Stimulated activated CD8-positive, alpha-beta memory T cell treated with anti-CD3 and anti-CD28 coated beads, Interleukin-7, amount 100 ng/mL, for 48 hours (primary cell): ENCODE results near the gene TUBGCP3.
"Not testable (repeated sequence)": the region's sequence is repeated elsewhere in the genome, so short reads cannot be mapped to it uniquely, and the experiment has no call there.

ENCODE experiments used
- DNase-seq, 2 donors: peaks; one replicate each; pipeline ENCODE4 v3.0.0-alpha.2; 2020; ENCODE audit warnings: low read depth in 1 of 2; ENCODE audit errors: extremely low read depth in 1 of 2

The TUBGCP3 gene

GRCh38 chr13:112532837-112533745, 54.9 kb downstream of the TUBGCP3 start:
- no peak for DNase-seq

GRCh38 chr13:112531263-112531794, 56.6 kb downstream of the TUBGCP3 start:
- DNase-seq = no peak

GRCh38 chr13:112530861-112531260, 57.1 kb downstream of the TUBGCP3 start:
- no peak for DNase-seq

GRCh38 chr13:112529216-112529615, 58.7 kb downstream of the TUBGCP3 start:
- no peak for DNase-seq

- no peak for DNase-seq
Observed at GRCh38 chr13:112526146-112526853, 61.7 kb downstream of the TUBGCP3 start.

- no peak for DNase-seq
Observed at GRCh38 chr13:112525356-112525945, 62.5 kb downstream of the TUBGCP3 start.

- DNase-seq = no peak
Observed at GRCh38 chr13:112522578-112522977, 65.4 kb downstream of the TUBGCP3 start.

- DNase-seq = no peak
Observed at GRCh38 chr13:112521073-112521685, 66.8 kb downstream of the TUBGCP3 start.

GRCh38 chr13:112519517-112520060, 68.4 kb downstream of the TUBGCP3 start:
- DNase-seq = no peak

GRCh38 chr13:112516218-112516617, 71.7 kb downstream of the TUBGCP3 start:
- DNase-seq = no peak

- DNase-seq = no peak
Observed at GRCh38 chr13:112513761-112514160, 74.2 kb downstream of the TUBGCP3 start.

- peak in 1 of 2 donors; percentile 25 for DNase-seq
Observed at GRCh38 chr13:112510987-112511685, 76.8 kb downstream of the TUBGCP3 start.

- DNase-seq = no peak
Observed at GRCh38 chr13:112510002-112510780, 77.8 kb downstream of the TUBGCP3 start.

- no peak for DNase-seq
Observed at GRCh38 chr13:112509190-112509589, 78.8 kb downstream of the TUBGCP3 start.

GRCh38 chr13:112506046-112506445, 81.9 kb downstream of the TUBGCP3 start:
- no peak for DNase-seq

GRCh38 chr13:112496166-112496565, 91.8 kb downstream of the TUBGCP3 start:
- DNase-seq = no peak

- DNase-seq = no peak
Observed at GRCh38 chr13:112495465-112495864, 92.5 kb downstream of the TUBGCP3 start.

- no peak for DNase-seq
Observed at GRCh38 chr13:112489199-112489598, 98.8 kb downstream of the TUBGCP3 start.

GRCh38 chr13:112488343-112489050, 99.5 kb downstream of the TUBGCP3 start:
- DNase-seq = not testable (repeated sequence)
